SKM-1 (cell line): Measurements from ENCODE around the gene HES6.

Experiments
- DNase-seq: peaks from one replicate; lab custom pipeline; 2025; ENCODE audit not compliant: unreplicated experiment; lab: John Stamatoyannopoulos, UW

Gene HES6

DNA sequence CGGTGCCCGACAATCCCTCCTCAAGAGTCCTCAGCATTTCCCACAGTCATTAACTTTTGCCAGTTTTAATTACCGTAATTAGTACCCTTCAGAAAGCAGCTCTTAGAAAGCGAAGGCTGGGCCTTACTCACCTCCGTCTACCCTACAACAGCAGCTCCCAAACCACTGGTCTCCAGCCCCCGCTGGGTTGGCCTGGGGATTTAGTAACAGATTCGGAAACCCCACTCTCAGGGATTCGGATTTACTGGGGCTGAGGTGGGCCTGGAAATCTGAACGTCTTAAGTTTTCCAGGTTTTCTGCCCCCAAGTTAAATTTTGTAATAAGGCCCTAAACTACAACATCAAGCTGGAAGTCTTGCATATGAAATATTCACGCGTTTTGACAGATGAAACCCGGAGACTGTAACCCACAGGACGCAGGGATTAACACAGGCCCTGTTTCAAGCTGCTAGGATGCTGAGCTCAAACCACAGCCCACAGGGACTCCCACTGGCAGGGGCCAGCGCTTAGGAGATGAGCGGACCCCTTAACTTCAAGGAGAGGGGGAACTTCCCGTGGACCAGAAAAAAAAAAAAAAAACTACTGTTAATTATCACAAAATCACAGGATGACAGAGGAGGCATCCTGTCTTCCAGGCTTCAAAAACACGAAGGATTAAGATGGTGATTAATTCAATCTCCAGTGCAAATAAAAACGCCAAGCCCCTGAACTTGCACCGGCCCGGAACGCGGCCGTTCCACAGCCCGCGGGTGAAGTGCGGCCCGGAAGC lies 37.3 kb downstream of the HES6 start:
- no peak for DNase-seq

DNA sequence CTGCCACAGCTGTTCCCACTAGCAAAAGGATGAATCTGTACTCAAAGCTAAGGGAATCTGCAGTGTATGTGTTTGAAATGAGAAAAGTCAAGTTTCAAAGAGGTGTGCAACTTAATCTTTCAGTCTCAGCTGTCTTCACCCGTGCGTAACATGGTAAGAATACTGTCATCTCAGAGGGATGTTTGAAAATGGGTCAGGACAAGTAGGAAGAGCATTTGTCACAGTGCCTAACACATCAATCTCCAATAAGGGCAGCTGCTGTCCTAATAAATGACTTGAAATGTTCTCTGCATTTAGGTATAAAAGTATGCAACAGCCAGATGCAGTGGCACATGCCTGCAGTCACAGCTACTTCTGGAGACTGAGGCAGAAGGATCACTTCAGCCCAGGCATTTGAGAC lies 49.4 kb downstream of the HES6 start:
- no peak for DNase-seq
